GM19240 (cell line): ENCODE measurements around the gene ZFP36L1.

Experiments used
- DNase-seq: peaks from one replicate; pipeline ENCODE4 v3.0.0; 2011; ENCODE audit warnings: low spot score; ENCODE audit not compliant: insufficient read length

The ZFP36L1 gene

DNA sequence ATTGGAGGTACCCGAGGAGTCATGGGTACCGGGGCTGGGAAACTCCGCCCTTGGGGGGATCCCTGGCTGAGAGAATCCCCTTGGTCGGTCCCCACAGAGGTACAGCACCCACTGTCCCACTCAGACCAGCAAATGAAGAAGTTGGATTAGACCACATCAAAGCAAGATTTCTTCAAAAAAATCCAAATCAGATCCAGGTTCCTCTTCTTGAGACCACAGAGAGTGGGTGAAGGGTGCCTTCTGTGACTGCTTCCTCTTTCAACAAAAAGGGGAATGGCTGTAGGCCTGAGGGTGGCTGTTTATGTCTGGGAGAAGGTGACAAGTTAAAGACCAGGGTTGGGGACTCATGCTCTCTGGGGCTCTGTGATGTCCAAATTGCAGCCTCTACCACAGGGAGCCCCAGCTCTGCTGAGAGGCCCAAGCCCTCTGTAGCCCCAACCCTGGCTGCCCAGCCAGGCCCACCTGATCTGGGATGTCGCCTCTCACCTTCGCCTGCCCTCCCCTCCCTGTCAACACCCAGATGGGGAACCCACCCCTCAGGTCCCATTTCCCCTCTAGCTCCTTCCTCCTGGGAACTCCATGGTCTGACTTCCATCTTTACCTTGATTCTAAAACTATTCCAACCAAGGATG is 50.9 kb downstream of the ZFP36L1 start:
- peak; percentile 69 for DNase-seq

GRCh38 chr14:68741477-68741791 is 51.4 kb downstream of the ZFP36L1 start:
- no peak for DNase-seq

DNA sequence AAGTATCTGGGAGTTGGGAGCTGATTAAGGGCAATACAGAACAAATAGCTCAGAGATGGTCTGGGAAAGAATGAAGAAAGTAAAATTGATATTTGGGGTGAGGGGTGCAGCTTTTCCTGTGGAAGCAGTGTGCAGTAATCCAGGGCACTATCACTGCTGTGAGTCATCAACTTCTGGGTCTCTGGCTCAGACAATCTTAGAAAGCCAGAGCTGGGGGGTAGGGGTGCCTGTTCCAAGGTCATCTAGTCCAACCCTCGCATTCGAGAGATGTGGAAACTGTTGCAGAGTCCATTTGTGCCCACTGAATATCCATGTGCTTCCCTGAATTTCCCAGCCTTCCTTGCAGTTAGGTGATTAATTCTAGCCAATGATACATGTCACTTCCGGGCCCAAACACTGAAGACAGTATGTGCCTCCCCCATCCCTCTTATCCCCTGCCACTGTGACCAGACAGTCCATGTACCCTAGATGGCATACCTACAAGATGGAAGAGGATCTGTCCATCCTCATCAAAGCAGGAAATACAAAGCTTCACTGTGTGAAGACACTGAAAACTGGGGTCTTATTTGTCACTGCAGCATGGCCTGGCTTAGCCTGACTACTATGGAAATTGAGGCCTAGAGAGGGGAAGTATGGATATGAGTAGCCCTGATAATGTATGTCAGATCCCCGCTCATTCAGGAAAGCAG is 51.9 kb downstream of the ZFP36L1 start:
- no peak for DNase-seq

- no peak for DNase-seq
These were observed 53.2 kb downstream of the ZFP36L1 start for GRCh38 chr14:68739701-68740100.

GRCh38 chr14:68738559-68738958 is 54.3 kb downstream of the ZFP36L1 start:
- DNase-seq: no peak
